ENCODE results near the gene PLEKHA4. TPM values are rescaled to one million over a fixed set of nuclear protein-coding genes. Genes with fewer than 3 reads are reported as not detected.

Gene PLEKHA4
- total and polyA plus RNA-seq, 4 donors: 4.4 to 17.2 (median 6.3) TPM

- no peak for DNase-seq (ENCODE audit: low spot score)
- H3K9ac ChIP-seq (ENCODE audit: low read depth in 1 of 2, low read length in 2 of 2): no peak overlapping the region
- H3K27me3 ChIP-seq (ENCODE audit: control insufficient read depth in 4 of 4, insufficient read depth in 4 of 4, low read length in 3 of 4): no peaks in the 10 kb centered on the region
- H3K4me1 ChIP-seq (ENCODE audit: control insufficient read depth in 4 of 4, insufficient read depth in 4 of 4, low read length in 3 of 4): peaks cover 2 to 30% (median 21%) of the 10 kb centered on the region in 4 donors
- no peaks in the 10 kb centered on the region for H3K9me3 ChIP-seq (ENCODE audit: control insufficient read depth in 4 of 4, low read length in 3 of 4)
- 89% methylated on average over 8 of the region's 8 CpGs for WGBS
- no peak overlapping the region for H3K27ac ChIP-seq (ENCODE audit: low read depth in 1 of 2, low read length in 2 of 2)
- H3K4me3 ChIP-seq (ENCODE audit: low read depth in 1 of 3, low read length in 3 of 3): no peak overlapping the region
- peaks cover 0 to 4% (median 0%) of the 10 kb centered on the region in 4 donors for H3K36me3 ChIP-seq (ENCODE audit: control insufficient read depth in 4 of 4, insufficient read depth in 3 of 4, low read depth in 1 of 4, low read length in 3 of 4)
- TF ChIP-seq GABPA (IDR thresholded peaks at IDR 0.05 in 1 of 2, conservative IDR thresholded peaks at IDR 0.05 in 1 of 2) (no peak), REST (IDR thresholded peaks at IDR 0.05) (no peak), MAX (IDR thresholded peaks at IDR 0.05) (no peak), RAD21 (IDR thresholded peaks at IDR 0.05) (no peak), EGR1 (IDR thresholded peaks at IDR 0.05; ENCODE audit: low read depth in 2 of 2) (no peak), JUND (IDR thresholded peaks at IDR 0.05) (no peak), YY1 (IDR thresholded peaks at IDR 0.05) (no peak)
Observed at GRCh38 chr19:48804496-48804895, 63.9 kb downstream of the PLEKHA4 start.

- Histone ChIP-seq H3K9ac (ENCODE audit: low read depth in 1 of 2, low read length in 2 of 2) (no peak overlapping the region), H3K27me3 (ENCODE audit: control insufficient read depth in 4 of 4, insufficient read depth in 4 of 4, low read length in 3 of 4) (no peaks in the 10 kb centered on the region), H3K4me3 (ENCODE audit: low read depth in 1 of 3, low read length in 3 of 3) (no peak overlapping the region), H3K4me1 (ENCODE audit: control insufficient read depth in 4 of 4, insufficient read depth in 4 of 4, low read length in 3 of 4) (peaks cover 0 to 12% (median 5%) of the 10 kb centered on the region in 4 donors), H3K27ac (ENCODE audit: low read depth in 1 of 2, low read length in 2 of 2) (no peak overlapping the region), H3K36me3 (ENCODE audit: control insufficient read depth in 4 of 4, insufficient read depth in 3 of 4, low read depth in 1 of 4, low read length in 3 of 4) (peaks cover 0 to 6% (median 0%) of the 10 kb centered on the region in 4 donors), H3K9me3 (ENCODE audit: control insufficient read depth in 4 of 4, low read length in 3 of 4) (no peaks in the 10 kb centered on the region)
- 86% methylated on average over 2 of the region's 2 CpGs for WGBS
- no peak for DNase-seq (ENCODE audit: low spot score)
- no peak for TF ChIP-seq EGR1 (IDR thresholded peaks at IDR 0.05; ENCODE audit: low read depth in 2 of 2)
Observed at GRCh38 chr19:48802623-48803022, 65.8 kb downstream of the PLEKHA4 start.

- Histone ChIP-seq H3K4me1 (ENCODE audit: control insufficient read depth in 4 of 4, insufficient read depth in 4 of 4, low read length in 3 of 4) (peaks cover 2 to 14% (median 10%) of the 10 kb centered on the region in 4 donors), H3K4me3 (ENCODE audit: low read depth in 1 of 3, low read length in 3 of 3) (no peak overlapping the region), H3K9me3 (ENCODE audit: control insufficient read depth in 4 of 4, low read length in 3 of 4) (no peaks in the 10 kb centered on the region), H3K36me3 (ENCODE audit: control insufficient read depth in 4 of 4, insufficient read depth in 3 of 4, low read depth in 1 of 4, low read length in 3 of 4) (peaks cover 0 to 8% (median 0%) of the 10 kb centered on the region in 4 donors), H3K9ac (ENCODE audit: low read depth in 1 of 2, low read length in 2 of 2) (no peak overlapping the region), H3K27me3 (ENCODE audit: control insufficient read depth in 4 of 4, insufficient read depth in 4 of 4, low read length in 3 of 4) (no peaks in the 10 kb centered on the region), H3K27ac (ENCODE audit: low read depth in 1 of 2, low read length in 2 of 2) (no peak overlapping the region)
- WGBS: 96% methylated on average over 44 of the region's 44 CpGs
- DNase-seq (ENCODE audit: low spot score): no peak
- TF ChIP-seq EGR1 (IDR thresholded peaks at IDR 0.05; ENCODE audit: low read depth in 2 of 2): no peak
- TF ChIP-seq SP1 (IDR thresholded peaks at IDR 0.05): no peak
- TF ChIP-seq YY1 (IDR thresholded peaks at IDR 0.05): no peak
- no peak for TF ChIP-seq FOXA1 (IDR thresholded peaks at IDR 0.05)
- TF ChIP-seq CTCF (IDR thresholded peaks at IDR 0.05; ENCODE audit: low read depth, low read length, missing input control): no peak
- no peak for TF ChIP-seq MAX (IDR thresholded peaks at IDR 0.05)
- TF ChIP-seq NR2F2 (IDR thresholded peaks at IDR 0.05): no peak
Observed at GRCh38 chr19:48799358-48800300, 68.8 kb downstream of the PLEKHA4 start.

Measured in liver (tissue), 9 donors.